HG03442 (cell line): ENCODE data around the gene TPSAB1.
"Not testable (repeated sequence)": the region's sequence is repeated elsewhere in the genome, so short reads cannot be mapped to it uniquely, and the experiment has no call there.

Experiments
- ATAC-seq: cut with Tn5 transposase; IDR thresholded peaks from one replicate; pipeline ENCODE4 v1.9.1; 2021; ENCODE audit warnings: mild to moderate bottlenecking, moderate library complexity; ENCODE audit not compliant: unreplicated experiment

Gene TPSAB1

DNA sequence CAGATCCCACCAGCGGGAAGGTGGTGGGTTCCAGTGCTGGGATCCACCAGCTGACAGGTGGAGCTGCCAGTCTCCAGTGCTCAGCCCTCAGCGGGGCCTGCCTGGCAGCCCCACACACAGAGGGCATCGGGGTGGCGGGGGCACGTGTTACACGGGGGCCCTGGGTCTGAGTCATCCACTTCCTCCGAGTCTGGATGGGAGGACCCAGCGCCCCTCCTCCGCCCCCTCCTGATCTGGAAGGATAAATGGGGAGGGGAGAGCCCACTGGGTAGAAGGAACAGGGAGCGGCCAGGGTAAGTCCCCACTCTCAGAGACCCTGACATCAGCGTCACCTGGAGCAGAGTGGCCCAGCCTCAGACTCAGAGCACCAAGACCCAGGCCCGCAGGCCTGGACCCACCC lies at the start of gene TPSAB1:
Gene TPSAB1, plus strand, starts transcription at position 270 of the 400 bp plus-strand sequence. CDS start 234 bp downstream, outside the sequence.
- not testable (repeated sequence) for ATAC-seq

DNA sequence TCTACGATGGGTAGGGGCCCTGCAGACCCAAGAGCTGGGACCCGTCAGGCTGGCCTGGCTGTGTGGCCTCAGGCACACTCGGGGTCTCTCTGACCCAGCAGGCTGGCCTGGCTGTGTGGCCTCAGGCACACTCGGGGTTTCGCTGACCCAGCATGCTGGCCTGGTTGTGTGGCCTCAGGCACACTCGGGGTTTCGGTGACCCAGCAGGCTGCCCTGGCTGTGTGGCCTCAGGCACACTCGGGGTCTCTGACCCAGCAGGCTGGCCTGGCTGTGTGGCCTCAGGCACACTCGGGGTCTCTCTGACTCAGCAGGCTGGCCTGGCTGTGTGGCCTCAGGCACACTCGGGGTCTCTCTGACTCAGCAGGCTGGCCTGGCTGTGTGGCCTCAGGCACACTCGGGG lies 49.7 kb upstream of the TPSAB1 start:
- ATAC-seq, result not testable (repeated sequence)

DNA sequence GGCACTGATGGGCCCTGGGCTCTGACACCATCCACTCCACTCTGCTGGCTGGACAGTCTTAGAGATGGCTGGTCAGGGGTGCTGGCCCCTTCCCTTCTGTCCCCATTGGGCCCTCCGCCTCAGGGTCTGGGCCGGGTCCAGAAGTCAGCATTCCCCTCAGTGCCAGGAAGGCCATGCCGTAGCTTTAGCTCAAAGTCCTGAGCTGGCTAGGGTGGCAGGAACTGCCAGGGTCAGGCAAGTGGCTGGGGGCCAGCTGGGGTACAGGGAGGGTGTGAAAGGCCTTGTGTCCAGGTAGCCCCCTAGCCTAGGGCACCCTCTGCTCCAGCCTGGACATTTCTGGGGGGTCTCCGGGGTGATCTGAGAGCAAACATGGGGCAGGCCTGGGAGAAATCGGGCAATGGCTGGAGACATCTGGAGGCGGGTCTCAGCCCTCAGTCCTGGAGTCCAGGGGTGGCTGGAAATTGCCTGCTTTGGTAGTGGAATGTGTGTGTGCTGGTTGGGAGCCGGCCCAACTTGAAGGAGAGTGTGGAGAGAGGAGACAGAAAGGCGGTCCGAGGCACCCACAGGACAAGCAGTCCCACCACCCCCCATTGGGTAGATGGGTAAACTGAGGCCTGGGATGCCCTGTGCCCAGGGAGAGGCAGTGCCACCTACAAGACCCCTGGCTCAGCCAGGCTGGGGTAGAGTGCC lies 48.0 kb upstream of the TPSAB1 start:
- no peak for ATAC-seq

DNA sequence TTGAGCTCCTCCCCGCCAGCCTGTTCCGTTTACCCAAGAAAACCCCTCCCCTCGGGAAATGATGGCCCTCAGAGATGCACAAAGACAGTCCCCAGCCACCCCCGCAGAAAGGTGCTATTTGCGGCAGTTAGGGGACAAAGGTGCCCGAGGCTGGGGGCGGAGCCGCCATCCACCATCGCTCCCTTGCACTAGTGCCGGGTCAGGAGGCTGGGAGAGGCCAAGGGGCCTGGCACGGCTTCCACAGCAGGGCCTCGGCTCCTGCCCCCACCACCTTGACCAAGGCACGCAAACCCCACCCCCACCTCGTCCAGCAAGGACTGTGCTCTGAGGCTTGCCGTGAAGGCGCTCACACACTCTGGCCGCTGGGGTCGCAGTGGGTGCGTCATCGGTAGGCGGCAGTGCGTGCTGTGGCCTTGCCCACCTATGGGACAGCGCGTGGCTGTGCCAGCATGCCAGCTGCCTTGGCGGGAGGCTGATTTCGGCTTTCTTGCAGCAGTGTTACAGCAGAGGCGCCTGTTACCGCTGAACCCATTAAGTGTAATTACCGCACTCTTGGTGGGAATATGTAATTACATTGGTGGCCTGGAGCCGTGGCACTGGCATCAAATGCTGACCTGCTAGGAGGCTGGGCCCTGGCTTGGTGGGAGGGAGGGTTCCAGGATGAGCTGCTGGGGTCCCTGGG lies 47.2 kb upstream of the TPSAB1 start:
- no peak for ATAC-seq

DNA sequence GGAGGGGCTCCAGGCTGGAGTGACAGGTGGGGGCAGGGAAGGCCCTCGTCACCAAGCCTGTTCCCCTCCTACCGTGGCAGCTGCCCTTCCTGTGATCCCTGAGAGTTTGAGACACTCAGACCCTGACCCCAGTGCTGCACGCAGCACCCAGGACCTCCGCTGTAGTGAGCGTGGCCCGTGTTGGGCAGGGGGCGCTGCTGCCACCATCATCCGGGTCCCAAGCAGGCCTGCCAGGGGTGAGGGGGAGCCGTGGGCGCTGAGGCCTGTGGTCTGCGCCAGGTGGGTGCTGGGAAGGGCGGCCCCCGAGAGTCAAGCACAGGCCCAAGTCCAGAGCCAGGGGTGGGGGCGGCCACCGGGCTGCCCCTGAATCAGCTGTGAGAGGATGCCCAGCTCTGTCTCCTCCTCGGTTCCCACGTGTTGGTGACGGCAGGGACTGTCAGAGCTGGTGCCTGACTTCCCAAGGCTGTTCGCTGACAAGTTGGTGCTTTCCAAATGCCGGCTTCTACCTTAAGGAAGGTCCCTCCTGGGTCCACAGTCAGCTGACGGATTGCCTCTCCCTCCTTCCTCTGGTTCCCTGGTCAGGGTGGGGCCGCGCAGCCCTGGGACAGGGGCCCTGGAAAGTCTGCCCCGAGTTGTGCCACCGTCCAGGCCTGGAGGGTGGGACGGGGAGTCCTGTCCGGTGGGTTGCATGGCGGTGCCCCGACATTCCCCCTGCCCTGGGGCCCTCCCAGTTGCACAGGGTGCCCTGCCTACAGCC lies 46.5 kb upstream of the TPSAB1 start:
- no peak for ATAC-seq

DNA sequence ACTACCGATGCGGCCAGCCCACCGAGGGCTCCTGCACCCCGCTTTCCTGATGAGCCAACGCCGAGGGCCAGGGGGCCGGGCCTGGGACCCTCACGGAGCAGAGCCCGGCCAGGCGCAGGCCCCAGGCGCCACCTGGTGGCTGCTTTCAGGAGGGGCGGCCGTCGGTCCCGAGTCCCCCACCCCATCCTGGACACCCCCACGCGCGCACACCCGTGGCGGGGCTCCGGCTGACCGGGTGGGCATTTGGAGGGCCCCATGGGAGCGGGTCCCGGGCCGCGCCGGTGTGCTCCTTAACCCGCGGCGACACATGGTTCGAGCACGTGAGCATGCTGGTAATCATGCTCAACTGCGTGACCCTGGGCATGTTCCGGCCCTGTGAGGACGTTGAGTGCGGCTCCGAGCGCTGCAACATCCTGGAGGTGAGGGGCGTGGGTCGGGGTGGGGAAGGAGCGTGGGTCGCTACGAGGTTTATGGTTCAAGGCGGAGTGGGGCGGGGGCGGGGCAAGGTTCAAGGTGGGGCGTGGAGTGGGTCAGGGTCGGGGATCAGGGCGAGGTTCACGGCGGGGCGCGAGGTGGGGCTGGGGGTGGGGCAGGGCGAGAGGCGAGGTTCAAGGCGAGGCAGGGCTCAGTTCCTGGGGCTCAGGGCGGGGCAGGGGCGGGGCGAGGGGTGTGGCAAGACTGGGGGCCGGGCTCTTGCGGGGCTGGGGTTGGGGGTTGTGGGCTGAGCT lies 45.7 kb upstream of the TPSAB1 start:
- ATAC-seq, result no peak

DNA sequence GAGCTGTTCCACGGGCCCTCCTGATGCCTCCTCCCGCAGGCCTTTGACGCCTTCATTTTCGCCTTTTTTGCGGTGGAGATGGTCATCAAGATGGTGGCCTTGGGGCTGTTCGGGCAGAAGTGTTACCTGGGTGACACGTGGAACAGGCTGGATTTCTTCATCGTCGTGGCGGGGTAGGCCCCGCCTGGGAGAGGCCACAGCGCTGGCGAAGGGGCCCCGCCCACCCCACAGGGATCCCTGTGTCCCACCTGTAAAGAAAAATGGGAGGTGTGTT lies 45.2 kb upstream of the TPSAB1 start:
- ATAC-seq, result no peak

DNA sequence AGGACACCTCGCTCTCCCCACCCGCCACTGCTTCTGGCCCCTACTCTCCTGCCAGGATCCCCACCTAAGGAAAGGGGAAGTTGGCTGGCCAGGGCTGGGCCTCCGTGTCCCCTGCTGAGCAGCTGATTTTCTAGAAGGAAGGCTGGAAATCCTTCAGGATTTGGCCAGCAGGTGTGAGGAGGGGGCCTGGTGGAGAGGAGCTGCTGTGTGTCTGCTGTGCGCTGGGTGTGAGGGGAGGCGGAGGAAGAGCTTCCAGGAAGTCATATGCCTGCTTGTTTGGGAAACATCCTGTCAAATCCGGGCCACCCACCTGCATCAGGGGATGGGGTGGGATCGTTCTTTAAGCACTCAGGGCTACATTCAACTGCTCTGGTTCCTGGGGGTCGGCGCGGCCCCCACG lies 44.0 kb upstream of the TPSAB1 start:
- ATAC-seq, result no peak

DNA sequence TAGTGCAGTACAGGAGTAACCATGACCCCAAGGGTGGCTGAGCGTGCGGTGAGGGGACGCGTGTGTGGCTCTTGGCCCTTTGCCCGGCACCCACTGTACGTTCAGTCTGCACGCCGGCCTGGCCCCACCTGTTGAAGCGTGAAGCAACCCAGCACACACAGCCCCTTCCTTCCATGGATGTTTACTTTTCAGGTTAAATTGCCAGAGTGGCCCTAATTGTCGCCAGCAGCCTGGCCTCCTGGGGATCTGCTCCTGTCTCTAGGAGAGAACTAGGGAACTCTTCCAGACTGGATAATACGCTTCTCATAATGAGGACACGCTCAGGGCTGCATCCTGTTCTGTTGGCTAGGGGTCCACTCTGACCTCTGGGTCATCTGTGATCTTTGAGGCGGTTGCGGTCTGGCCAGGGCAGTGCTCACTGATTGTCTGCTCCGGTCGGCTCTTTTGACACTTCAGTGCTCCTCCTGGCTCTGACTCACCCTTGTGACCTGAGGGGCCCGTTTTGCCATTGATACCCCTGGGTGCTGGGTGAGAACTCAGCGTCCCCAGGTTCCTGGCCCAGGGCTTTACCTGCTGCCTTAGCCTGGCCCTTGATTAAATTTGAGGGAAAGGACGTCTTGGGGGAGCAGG lies 43.2 kb upstream of the TPSAB1 start:
- no peak for ATAC-seq

DNA sequence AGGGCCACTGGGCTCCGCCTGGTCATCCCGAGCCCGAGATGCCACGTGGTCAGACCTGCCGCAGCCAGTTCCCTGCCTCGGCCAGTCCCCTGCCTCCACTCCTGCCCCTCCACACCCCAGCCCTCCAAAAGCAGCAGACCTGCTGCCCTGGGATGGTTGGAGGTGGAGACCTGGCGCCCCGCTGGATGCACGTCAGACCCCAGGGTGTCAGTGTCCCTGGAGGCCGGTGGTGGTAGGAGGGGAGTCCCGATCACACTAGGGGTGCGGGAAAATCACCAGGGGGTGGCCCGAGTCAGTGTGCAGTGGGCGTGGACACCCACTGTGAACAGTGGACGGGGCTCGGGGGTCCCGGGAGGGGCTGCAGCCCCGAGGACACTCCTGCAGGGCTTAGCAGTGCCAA lies 42.3 kb upstream of the TPSAB1 start:
- no peak for ATAC-seq

DNA sequence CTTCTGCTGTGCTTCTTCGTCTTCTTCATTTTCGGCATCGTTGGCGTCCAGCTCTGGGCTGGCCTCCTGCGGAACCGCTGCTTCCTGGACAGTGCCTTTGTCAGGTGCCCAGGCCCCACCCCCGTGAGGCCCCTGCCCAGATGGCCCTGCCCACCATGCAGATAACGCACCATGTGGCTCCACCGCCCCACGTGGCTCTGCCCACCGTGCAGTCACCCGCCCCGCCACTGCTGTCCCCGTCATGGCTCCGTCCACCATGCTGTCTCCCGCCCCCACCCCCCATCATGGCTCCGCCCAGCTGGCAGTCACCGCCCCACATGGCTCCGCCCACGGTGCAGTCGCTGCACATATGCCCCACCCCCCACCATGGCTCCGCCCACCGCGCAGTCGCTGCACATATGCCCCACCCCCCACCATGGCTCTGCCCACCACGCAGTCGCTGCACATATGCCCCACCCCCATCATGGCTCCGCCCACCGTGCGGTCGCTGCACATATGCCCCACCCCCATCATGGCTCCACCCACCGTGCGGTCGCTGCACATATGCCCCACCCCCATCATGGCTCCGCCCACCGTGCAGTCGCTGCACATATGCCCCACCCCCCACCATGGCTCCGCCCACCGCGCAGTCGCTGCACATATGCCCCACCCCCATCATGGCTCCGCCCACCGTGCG lies 41.7 kb upstream of the TPSAB1 start:
- ATAC-seq, result not testable (repeated sequence)

DNA sequence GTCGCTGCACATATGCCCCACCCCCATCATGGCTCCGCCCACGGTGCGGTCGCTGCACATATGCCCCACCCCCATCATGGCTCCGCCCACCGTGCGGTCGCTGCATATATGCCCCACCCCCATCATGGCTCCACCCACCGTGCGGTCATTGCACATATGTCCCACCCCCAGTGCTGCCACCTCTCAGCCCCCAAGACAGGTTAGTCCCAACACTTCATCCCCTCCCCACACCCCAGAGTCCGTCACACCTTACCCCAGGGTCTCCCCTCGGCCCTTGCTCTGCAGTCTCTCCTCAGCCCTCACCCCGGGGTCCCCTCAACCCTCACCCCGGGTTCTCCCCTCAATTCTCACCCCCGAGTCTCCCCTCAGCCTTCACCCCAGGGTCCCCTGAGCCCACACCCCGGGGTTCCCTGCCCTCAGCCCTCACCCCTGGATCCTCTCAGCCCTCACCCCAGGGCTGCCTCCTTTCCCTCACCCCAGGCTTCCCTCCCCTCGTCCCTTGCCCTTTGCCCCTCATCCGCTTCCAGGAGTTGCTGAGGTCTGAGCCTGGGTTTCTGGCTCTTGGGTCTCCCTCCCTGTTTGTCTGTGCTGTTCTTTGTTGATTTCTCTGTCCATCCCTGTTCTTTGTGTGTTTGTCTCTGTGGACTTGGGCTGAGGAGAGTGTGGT lies 41.0 kb upstream of the TPSAB1 start:
- ATAC-seq, result no peak

DNA sequence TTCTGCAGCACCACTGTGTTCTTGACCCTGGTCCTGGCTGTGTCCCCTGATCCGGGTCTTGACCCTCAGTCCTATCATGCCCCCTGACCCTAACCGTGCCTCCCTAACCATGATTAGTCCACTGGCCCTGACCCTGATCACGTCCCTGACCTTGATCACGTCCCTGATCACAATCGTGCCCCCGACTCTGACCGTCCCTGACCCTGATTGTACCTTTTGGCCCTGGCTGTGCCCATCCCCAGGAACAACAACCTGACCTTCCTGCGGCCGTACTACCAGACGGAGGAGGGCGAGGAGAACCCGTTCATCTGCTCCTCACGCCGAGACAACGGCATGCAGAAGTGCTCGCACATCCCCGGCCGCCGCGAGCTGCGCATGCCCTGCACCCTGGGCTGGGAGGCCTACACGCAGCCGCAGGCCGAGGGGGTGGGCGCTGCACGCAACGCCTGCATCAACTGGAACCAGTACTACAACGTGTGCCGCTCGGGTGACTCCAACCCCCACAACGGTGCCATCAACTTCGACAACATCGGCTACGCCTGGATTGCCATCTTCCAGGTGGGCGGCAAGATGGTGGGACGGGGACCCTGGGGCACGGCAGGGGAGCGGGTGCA lies 40.4 kb upstream of the TPSAB1 start:
- no peak for ATAC-seq

DNA sequence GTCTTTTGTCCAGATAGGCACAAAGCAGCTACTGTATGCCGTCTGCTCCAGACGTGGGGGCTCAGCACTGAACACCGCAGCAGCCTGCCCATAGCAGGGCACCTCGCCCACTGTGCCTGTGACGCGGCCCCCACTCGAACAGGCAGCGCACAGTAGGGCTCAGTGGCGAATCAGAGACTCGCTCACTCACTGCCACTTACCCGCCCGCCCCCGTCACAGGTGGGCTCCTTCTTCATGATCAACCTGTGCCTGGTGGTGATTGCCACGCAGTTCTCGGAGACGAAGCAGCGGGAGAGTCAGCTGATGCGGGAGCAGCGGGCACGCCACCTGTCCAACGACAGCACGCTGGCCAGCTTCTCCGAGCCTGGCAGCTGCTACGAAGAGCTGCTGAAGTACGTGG lies 39.1 kb upstream of the TPSAB1 start:
- ATAC-seq, result no peak

DNA sequence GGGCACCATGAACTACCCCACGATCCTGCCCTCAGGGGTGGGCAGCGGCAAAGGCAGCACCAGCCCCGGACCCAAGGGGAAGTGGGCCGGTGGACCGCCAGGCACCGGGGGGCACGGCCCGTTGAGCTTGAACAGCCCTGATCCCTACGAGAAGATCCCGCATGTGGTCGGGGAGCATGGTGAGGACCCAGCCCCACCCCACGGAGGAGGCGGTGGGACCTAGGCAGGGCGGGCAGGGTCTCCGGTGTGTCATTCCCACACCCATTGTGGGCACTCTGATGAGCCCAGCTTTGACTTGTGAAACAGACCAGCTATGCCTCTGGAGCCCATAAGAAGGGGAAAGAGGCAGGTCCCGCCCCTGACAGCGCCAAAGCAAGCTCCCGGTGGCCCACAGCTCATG lies 38.2 kb upstream of the TPSAB1 start:
- ATAC-seq, result no peak

DNA sequence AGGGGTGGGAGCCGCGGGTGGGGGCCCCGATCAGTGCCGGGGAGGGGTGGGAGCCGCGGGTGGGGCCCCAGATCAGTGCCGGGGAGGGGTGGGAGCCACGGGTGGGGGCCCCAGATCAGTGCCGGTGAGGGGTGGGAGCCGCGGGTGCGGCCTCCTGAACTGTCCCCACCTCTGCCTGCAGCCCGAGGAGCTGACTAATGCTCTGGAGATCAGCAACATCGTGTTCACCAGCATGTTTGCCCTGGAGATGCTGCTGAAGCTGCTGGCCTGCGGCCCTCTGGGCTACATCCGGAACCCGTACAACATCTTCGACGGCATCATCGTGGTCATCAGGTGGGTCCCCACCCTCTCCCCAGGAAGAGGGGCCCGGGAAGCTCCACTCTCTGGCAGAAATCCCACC lies 35.6 kb upstream of the TPSAB1 start:
- ATAC-seq, result no peak

DNA sequence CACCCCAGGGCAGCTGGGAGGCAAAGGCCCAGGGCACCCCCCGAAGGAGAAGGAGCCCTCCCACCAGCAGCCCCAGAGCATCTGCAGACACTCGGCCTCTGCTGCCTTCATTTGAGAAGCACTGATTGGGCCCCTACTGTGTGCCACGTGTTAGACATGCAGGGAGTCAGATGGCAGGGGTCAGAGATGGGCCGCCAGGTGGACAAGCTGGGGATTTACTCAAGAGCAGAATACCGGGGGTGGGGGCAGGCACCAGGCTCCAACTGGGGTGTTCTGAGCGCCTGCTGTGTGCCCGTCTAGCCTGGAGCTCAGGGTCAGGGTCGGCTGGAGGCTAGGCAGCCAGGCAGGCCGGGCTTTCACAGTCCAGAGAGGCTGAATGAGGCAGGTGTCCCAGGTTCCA lies 34.2 kb upstream of the TPSAB1 start:
- ATAC-seq, result no peak

DNA sequence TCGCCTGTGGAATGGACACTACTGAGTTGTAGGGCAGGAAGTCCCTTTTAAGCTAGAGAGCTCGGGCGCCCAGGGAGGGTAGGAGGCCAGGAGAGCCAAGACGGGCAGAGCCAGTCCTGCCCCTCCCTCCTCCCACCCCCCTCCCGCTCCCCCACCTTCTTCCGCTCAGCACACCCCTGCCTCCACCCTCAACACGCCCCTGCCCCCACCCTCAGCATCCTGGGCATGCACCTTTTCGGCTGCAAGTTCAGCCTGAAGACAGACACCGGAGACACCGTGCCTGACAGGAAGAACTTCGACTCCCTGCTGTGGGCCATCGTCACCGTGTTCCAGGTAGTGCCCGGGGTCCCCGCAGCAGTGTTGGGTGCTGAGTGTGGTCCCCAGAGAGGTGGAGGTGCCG lies 33.7 kb upstream of the TPSAB1 start:
- ATAC-seq, result no peak

DNA sequence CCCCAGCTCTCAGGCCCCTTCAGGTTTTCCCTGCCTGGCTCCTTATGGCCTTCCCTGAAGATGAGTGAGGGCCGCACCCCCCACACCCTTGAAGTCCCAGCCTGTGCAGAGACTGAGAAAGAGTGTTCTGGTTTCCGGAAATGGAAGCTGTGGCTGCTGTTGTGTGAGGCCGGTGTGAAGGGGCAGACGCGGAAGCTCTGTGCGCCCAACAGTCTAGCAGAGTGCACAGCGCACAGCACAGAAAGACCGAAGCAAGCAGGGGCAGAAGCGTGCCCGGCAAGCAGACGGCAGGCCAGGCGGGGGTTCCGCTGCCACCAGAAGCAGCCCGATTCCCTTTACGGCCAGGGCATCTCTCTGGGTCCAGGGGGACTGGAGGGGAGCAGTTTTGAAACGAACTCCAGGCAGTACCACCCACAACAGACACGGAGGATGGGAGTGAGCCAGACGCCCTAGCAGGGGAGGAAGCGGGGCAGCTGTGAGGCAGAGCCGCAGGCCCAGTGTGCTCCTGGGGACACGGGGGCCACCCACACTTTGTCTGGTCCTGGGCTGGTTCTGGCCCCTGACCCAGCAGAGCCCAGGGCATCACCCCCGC lies 32.2 kb upstream of the TPSAB1 start:
- ATAC-seq, result no peak
